GM19238 (cell line): ENCODE data around the gene ANXA6.

ENCODE experiments used
- DNase-seq: peaks from one replicate; pipeline ENCODE4 v3.0.0; 2011; ENCODE audit warnings: low spot score; ENCODE audit not compliant: insufficient read length

ANXA6 gene

GRCh38 chr5:151084363-151084762, 73.2 kb downstream of the ANXA6 start:
- DNase-seq, result no peak

GRCh38 chr5:151083081-151083676, 74.4 kb downstream of the ANXA6 start:
- no peak for DNase-seq

GRCh38 chr5:151082282-151082902, 75.2 kb downstream of the ANXA6 start:
- DNase-seq, result no peak

GRCh38 chr5:151081431-151082281, 75.9 kb downstream of the ANXA6 start:
- DNase-seq, result no peak

- DNase-seq, result peak; percentile 94
Observed at GRCh38 chr5:151080613-151081430, 76.8 kb downstream of the ANXA6 start, which contains the start of gene TNIP1. Gene TNIP1 (minus strand): TSS chr5:151081034. CDS start chr5:151065095, 15,939 bp downstream.

- DNase-seq, result no peak
Observed at GRCh38 chr5:151079838-151080612, 77.6 kb downstream of the ANXA6 start.

- DNase-seq, result peak; percentile 71
Observed at GRCh38 chr5:151078490-151079262, 78.9 kb downstream of the ANXA6 start.

GRCh38 chr5:151077967-151078366, 79.6 kb downstream of the ANXA6 start:
- no peak for DNase-seq

GRCh38 chr5:151077419-151077818, 80.2 kb downstream of the ANXA6 start:
- DNase-seq, result no peak

GRCh38 chr5:151076616-151077015, 81.0 kb downstream of the ANXA6 start:
- no peak for DNase-seq

GRCh38 chr5:151075698-151076331, 81.8 kb downstream of the ANXA6 start:
- no peak for DNase-seq

GRCh38 chr5:151074557-151074956, 83.0 kb downstream of the ANXA6 start:
- DNase-seq, result no peak

GRCh38 chr5:151073280-151073679, 84.3 kb downstream of the ANXA6 start:
- DNase-seq, result no peak

GRCh38 chr5:151072630-151073025, 85.0 kb downstream of the ANXA6 start:
- DNase-seq, result no peak

GRCh38 chr5:151071848-151072629, 85.5 kb downstream of the ANXA6 start:
- no peak for DNase-seq

- DNase-seq, result no peak
Observed at GRCh38 chr5:151071021-151071420, 86.6 kb downstream of the ANXA6 start.

GRCh38 chr5:151070449-151070848, 87.1 kb downstream of the ANXA6 start:
- no peak for DNase-seq

- DNase-seq, result no peak
Observed at GRCh38 chr5:151068433-151069197, 89.0 kb downstream of the ANXA6 start.
